Measurements from ENCODE around the gene GRID1. TPM values are rescaled to one million over a fixed set of nuclear protein-coding genes. Genes with fewer than 3 reads are reported as not detected.

GRID1 gene
- total RNA-seq, 1 donor from 2014 or later, result under 0.01 TPM

DNA sequence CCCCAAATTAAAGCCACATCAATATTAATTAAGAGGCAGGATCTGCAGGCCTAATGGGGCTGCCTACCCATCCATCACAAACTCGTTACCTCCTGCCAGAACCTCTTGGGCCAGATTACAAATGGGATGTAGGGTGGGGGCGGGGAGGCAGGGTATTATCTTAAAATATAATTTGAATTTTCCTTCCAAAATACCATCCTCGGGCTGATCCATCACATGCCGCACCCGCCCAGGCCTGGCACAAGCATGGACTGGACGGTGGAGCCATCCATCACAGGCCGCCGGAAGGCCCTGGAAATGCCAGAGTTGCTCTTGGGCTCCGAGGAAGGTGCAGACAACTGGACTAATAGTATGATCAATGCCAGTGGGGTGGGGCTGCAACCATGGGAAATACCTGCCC lies 212.8 kb downstream of the GRID1 start:
- Histone ChIP-seq H3K4me3 (ENCODE audit: low read depth, low read length) (no peak overlapping the region), H3K27me3 (ENCODE audit: control insufficient read depth, insufficient read depth, low read length) (no peaks in the 10 kb centered on the region), H3K36me3 (ENCODE audit: control insufficient read depth, insufficient read depth, low read length) (no peaks in the 10 kb centered on the region)
- TF ChIP-seq, protein P1, sequence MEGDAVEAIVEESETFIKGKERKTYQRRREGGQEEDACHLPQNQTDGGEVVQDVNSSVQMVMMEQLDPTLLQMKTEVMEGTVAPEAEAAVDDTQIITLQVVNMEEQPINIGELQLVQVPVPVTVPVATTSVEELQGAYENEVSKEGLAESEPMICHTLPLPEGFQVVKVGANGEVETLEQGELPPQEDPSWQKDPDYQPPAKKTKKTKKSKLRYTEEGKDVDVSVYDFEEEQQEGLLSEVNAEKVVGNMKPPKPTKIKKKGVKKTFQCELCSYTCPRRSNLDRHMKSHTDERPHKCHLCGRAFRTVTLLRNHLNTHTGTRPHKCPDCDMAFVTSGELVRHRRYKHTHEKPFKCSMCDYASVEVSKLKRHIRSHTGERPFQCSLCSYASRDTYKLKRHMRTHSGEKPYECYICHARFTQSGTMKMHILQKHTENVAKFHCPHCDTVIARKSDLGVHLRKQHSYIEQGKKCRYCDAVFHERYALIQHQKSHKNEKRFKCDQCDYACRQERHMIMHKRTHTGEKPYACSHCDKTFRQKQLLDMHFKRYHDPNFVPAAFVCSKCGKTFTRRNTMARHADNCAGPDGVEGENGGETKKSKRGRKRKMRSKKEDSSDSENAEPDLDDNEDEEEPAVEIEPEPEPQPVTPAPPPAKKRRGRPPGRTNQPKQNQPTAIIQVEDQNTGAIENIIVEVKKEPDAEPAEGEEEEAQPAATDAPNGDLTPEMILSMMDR (IDR thresholded peaks at IDR 0.05; ENCODE audit: insufficient read depth, low read length, severe bottlenecking), result no peak
- FAIRE-seq (no peak), DNase-seq (ENCODE audit: low read depth) (no peak)

DNA sequence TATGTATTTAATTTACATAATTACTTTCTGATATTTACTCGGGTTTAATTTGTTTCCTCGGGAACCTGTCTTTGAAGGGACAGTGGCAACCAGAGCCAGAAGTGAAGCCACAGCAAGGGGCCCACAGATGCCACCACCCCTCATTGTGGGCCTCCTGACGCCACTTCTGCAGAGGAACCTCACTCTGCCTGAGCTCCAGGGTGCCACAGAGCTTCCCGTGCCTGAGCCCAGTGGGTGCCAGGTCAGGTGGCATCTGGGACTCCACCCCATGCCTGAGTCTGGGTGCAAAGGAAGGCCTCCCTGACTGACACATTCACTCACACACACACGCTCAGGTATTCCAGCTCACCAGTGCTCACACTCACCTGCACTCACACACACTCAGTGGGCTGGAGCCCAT lies 213.7 kb downstream of the GRID1 start:
- Histone ChIP-seq H3K27me3 (ENCODE audit: control insufficient read depth, insufficient read depth, low read length) (no peaks in the 10 kb centered on the region), H3K36me3 (ENCODE audit: control insufficient read depth, insufficient read depth, low read length) (no peaks in the 10 kb centered on the region), H3K4me3 (ENCODE audit: low read depth, low read length) (no peak overlapping the region)
- DNase-seq (ENCODE audit: low read depth), result no peak
- TF ChIP-seq, protein P1 (IDR thresholded peaks at IDR 0.05; ENCODE audit: insufficient read depth, low read length, severe bottlenecking), result no peak
- no peak for FAIRE-seq

DNA sequence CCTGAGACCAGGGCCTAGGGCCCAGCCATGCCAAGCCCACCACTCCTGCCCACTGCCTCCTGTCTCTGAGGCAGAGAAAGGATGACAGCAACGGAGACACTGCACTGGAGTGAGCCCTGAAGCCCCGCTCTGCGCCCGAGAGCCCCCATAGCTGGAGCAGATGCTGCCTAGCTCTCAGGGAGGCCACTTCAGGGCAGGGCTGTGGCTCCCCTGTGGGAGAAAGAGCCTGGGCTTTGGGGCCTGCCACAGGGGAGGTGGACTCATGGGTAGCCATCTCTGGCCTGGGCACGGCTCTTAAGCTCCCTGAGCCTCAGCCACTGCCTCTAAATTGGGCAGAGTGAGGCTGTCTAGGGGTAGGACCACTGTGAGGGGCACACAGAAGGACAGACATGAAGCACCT lies 214.2 kb downstream of the GRID1 start:
- Histone ChIP-seq H3K36me3 (ENCODE audit: control insufficient read depth, insufficient read depth, low read length) (no peaks in the 10 kb centered on the region), H3K27me3 (ENCODE audit: control insufficient read depth, insufficient read depth, low read length) (no peaks in the 10 kb centered on the region), H3K4me3 (ENCODE audit: low read depth, low read length) (no peak overlapping the region)
- TF ChIP-seq, protein P1 (IDR thresholded peaks at IDR 0.05; ENCODE audit: insufficient read depth, low read length, severe bottlenecking), result no peak
- DNase-seq (ENCODE audit: low read depth) (no peak), FAIRE-seq (no peak)

DNA sequence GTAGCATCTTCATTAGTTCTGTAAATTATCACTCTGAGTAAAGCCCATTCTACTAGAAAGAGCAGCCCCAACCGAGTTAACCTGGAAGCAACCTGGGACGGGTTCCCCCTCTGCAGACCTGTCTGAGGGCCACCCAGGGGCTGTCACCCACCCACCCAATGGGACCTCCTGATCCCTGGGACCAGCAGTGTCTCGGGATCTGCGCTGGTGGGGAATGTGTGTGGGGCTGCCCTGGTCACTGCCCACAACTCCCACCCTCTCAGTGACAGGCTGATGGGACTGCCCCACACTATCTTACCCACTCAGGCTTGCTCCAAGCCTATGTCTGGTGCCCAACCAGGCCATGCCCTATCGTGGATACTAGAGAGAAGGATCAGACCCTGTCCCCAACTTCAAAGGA lies 215.0 kb downstream of the GRID1 start:
- no peaks in the 10 kb centered on the region for H3K27me3 ChIP-seq (ENCODE audit: control insufficient read depth, insufficient read depth, low read length)
- H3K36me3 ChIP-seq (ENCODE audit: control insufficient read depth, insufficient read depth, low read length), result no peaks in the 10 kb centered on the region
- TF ChIP-seq, protein P1 (IDR thresholded peaks at IDR 0.05; ENCODE audit: insufficient read depth, low read length, severe bottlenecking), result no peak
- no peak overlapping the region for H3K4me3 ChIP-seq (ENCODE audit: low read depth, low read length)
- FAIRE-seq, result no peak
- DNase-seq (ENCODE audit: low read depth), result no peak

DNA sequence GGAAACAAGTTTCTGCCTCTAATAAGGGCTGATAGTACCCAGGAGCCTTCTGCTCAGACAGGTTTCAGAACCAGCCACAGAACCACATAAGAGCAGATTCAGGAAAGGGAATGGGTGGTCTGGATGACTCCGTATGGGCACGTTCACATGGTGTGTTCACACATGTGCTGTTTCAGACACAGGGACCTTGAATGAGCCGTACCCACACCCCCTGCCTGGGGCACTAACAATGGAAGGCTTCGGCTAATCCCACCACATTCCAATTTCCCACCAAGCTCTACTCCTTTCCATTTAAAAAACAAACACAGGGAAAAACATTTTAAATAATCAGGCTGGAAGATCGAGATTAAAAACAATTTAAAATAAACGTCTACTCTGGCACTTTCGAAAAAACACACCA lies 217.3 kb downstream of the GRID1 start:
- FAIRE-seq (no peak), DNase-seq (ENCODE audit: low read depth) (no peak)
- H3K27me3 ChIP-seq (ENCODE audit: control insufficient read depth, insufficient read depth, low read length), result no peaks in the 10 kb centered on the region
- no peak overlapping the region for H3K4me3 ChIP-seq (ENCODE audit: low read depth, low read length)
- TF ChIP-seq, protein P1 (IDR thresholded peaks at IDR 0.05; ENCODE audit: insufficient read depth, low read length, severe bottlenecking), result no peak
- H3K36me3 ChIP-seq (ENCODE audit: control insufficient read depth, insufficient read depth, low read length), result no peaks in the 10 kb centered on the region

DNA sequence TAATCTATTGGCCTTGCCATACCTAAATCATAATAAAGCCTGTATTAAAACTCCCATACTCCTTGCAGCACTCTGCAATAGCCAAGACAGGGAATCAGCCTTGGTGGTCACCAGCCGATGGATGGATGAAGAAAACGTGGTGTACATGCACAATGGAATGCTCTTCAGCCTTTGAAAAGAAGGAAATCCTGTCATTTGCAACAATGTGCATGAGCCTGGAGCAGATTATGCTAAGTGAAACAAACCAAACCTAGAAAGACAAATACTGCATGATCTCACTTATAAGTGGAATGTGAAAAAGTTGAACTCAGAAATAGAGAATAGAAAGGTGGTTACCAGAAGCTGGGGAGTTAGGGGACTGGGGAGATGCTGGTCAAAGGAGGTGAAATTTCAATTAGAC lies 218.5 kb downstream of the GRID1 start:
- no peak for FAIRE-seq
- Histone ChIP-seq H3K27me3 (ENCODE audit: control insufficient read depth, insufficient read depth, low read length) (no peaks in the 10 kb centered on the region), H3K4me3 (ENCODE audit: low read depth, low read length) (no peak overlapping the region), H3K36me3 (ENCODE audit: control insufficient read depth, insufficient read depth, low read length) (no peaks in the 10 kb centered on the region)
- TF ChIP-seq, protein P1 (IDR thresholded peaks at IDR 0.05; ENCODE audit: insufficient read depth, low read length, severe bottlenecking), result no peak
- no peak for DNase-seq (ENCODE audit: low read depth)

Measured in bronchial epithelial cell (primary cell).